HG03558 (cell line): ENCODE results near the gene RNF125.
"Not testable (repeated sequence)": the region's sequence is repeated elsewhere in the genome, so short reads cannot be mapped to it uniquely, and the experiment has no call there.

Experiments
- ATAC-seq: cut with Tn5 transposase; IDR thresholded peaks from one replicate; pipeline ENCODE4 v1.9.1; 2021; ENCODE audit warnings: moderate number of reproducible peaks; ENCODE audit not compliant: unreplicated experiment; ENCODE audit errors: extremely low read depth

Gene RNF125

DNA sequence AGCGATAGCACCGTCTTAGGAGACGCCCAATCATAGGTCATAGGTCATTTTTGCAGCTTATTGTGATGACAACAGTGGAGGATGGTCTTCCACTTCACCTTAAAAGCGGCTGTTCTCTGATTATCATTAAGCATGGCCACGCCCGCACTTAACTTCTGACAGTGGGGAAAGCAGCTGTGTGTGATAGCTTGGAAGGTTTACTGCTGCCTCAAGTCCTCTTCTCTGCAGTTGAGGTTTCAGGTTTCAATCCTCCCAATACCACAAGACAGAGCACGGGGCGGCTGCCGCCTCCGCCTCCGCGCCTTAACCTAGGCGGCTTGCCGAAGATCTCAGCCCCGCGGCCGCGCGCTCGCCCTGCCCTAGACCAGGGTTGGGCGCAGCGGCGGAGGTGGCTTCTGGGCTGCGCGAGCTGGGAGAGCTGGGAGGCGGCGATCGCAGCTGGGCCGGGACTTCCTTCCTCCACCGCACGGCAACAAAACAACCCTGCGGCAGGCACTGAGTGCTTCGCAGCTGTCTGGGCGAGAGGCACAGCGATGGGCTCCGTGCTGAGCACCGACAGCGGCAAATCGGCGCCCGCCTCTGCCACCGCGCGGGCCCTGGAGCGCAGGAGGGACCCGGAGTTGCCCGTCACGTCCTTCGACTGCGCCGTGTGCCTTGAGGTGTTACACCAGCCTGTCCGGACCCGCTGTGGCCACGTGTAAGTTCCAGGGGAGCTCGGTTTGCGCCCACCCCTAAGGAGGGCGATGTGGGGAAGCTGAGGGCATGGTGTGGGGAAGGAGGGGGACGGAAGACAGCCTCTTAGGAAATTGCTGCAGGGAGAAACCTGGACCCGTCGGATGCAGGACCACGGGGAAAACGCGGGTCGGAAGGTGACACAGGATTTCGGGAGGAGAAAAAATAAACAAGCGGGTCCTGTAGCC, at the start of gene RNF125:
TSS of gene RNF125 (plus strand) at position 495 of the 920 bp plus-strand sequence. CDS start at position 534, 39 bp downstream.
- ATAC-seq = peak; percentile 87

DNA sequence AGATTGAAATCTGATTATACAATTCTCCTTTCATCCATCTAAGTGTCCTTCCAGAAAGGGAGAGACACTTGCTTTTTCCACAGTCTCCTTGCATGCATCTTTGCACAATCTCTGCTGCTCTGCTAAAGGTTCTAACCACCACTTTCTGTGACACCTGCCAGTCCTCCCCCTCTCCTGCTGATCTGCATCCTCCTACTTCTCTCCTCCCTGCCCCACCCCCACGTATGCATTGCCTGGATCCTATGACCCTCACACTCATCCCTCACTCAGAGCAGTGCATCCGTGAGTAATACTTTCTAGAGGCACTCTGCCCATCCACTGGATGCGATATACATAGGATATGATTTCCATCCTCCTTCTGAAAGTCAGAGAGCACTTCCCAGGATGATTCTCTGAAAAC, 48.0 kb upstream of the RNF125 start:
- no peak for ATAC-seq

DNA sequence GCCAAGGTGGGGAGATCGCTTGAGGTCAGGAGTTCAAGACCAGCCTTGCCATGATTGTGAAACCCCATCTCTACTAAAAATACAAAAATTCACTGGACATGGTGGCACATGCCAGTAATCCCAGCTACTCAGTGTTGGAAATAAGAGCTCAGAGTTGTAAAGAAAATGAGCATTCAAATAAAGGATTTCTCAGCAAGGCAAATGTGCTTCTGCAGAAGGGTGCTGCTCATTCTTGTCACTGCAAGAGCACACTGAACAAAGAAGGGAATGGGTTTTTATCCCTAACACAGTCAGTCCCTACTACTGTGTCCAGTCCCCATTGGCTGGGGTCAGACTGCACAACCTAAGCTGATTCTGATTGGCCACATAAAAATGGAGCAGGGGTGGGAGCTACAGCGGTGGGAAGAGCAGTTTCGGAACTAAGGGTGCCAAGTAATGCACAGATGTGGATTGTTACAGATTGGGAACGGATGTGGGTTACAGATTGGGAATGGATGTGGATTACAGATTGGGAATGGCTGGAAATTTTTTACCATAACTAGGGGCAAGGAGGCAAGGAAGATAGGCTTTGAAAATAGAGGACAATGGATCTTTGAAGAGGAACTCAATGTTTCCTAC, 44.6 kb upstream of the RNF125 start:
- ATAC-seq = no peak

DNA sequence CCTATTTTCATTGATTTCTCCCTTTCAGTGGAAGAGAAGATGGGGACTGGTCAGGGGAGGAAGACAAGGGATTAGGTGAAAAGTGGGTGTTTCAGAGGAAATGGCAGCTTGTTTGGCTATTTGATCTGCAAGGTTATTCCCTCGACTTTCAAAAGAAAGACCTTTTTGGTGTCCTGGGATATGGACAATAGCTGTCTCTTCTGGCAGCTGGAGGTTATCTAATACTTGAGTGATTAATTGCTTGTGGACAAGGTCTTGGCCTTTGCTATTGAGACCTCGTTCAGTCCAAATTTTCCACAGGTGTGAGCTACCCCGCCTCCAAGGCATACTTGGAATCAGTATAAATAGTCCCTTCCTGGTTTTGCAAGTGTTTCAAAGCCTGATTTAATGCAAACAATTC, 42.4 kb upstream of the RNF125 start:
- no peak for ATAC-seq

DNA sequence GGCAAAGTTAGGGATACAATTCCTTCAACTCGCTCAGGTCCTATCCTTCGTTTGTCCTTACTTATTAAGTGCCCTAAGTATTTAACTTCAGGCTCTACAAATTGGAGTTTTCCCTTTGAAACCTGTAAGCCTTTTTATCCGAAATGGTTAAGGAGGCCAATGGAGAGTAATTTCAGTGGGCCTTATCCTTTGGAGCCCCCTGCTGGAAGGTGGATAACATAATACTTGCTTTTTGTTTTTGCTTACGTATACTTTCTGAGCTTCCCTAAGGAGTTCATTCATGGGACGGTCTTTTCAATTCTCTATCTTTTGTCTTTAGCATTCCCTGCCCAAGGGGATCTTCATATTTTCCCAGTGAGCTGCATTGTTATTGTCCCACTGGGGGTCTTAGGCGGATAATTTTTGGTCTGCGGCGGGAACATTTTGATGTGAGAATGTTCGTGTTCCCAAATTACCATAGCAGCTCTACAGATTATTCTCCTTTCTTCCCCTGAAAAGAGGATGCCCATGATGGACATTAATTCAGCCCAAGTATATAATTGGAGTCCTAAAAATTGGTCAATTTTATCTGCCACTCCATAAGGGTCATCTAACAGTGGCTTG, 41.3 kb upstream of the RNF125 start:
- ATAC-seq = no peak

DNA sequence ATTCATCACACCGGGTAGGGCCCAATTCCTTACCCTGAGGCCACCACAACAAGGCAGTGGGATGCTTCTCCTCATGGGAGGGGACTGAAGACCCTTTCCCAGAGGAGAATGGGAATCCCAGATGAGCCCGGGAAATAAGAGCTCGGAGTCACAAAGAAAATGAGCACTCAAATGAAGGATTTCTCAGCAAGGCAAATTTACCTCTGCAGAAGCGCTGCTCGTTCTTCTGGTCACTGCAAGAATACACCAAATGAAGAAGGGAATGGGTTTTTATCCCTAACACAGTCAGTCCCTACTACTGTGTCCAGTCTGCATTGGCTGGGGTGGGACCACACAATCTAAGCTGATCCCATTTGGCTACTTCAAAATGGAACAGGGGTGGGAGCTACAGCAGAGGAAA, 40.0 kb upstream of the RNF125 start:
- ATAC-seq = no peak

DNA sequence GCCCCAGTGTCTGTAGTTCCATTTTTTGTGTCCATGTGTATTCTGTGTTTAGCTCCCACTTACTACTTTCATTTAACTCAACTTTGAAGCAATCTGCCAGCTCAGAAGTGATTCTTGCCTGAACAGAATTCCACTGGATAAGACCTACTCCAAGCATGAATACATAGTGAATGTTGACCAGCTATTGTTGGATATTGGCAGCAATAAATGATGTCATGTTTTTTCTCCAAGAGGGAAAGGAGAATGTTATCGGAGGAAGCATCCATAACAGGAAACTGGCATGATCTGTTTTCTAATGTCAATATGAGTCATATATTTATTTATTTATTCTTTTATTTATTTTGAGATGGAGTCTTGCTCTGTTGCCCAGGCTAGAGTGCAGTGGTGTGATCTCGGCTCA, 38.9 kb upstream of the RNF125 start:
- no peak for ATAC-seq

DNA sequence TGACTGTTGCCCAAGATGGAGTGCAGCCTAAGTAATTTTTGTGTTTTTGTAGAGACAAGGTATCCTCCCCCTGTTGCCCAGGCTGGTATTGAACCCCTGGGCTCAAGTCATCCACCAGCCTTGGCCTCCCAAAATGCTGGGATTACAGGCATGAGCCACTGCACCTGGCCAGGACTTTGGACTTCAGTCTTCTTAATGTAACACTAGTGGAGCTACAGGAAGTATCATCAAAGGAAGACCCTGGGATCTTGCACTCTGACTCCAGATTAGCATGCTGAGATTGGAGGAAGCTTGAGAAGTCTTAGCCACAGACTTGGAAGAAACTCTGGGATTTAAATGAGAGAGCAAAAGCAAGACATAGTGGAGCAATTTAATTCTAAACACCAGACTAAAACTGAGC, 37.8 kb upstream of the RNF125 start:
- ATAC-seq = no peak

DNA sequence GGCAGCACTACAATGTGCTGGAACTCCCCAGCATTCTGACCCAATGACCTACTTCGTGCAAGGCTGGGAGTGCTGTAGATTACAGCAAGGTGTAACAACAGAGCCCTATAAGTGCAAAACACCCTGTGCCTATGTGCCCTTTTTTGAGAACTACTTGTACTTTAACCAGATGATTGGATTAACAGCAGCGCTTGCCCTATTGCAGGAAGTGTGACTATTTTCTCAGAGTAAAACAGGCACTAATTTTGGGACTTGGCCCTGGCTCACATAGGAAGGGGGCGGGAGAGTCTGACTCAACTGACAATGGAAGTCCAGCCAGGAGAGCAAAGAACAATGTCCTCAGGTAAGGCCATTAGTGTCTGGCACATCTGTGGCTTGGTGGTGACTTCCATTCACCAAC, 35.6 kb upstream of the RNF125 start:
- ATAC-seq = no peak

DNA sequence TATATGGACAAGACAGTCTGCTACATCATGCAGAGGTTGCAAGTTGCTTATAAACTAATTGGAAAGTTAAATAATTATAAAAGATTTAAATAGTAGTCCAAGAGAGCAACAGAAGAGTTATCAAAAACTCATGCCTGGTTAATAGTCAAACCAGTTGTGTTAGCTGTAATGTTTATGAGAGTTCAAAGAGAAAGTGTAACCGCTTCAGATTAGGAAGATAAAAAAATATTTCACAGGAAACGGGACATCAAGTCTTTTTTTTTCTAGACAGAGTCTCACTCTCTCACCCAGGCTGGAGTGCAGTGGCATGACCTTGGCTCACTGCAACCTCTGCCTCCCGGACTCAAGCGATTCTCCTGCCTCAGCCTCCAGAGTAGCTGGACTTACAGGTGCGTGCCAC, 34.6 kb upstream of the RNF125 start:
- no peak for ATAC-seq

DNA sequence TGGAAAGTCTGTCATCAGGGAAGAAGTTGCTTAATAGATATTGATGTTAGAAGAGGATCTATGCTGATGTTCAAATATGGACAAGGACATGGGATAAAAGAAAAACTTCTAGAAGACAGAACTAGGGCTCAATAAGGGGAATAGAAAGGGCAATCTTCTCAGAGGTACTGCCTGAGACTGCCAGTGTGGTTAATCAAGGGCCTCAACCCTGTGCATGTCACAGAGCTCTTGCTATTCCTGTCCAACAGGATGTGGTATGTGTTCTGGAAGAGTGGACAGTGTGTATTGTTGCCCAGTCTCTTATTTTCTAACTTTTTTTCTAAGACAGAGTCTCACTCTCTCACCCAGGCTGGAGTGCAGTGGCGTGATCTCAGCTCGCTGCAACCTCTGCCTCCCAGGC, 27.8 kb upstream of the RNF125 start:
- peak; percentile 98 for ATAC-seq

DNA sequence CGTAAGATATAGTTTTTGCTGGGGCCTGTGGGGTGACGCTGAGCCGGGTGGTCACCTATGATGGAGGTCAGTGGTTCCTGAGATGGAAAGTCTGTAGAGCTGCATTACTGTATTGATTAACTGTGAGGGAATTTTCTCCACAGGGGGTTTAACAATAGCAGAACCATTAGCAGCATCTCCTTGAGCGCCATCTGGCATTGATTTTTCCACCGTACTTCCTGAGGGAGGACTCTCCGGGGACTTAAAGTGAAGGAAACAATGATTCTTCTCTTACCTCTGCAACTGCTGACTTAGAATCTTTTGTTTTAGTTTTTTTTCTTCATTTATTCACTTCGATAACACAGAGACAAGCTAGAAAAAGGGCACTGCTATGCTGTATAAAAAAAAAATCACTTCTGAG, 22.6 kb upstream of the RNF125 start:
- ATAC-seq = no peak

DNA sequence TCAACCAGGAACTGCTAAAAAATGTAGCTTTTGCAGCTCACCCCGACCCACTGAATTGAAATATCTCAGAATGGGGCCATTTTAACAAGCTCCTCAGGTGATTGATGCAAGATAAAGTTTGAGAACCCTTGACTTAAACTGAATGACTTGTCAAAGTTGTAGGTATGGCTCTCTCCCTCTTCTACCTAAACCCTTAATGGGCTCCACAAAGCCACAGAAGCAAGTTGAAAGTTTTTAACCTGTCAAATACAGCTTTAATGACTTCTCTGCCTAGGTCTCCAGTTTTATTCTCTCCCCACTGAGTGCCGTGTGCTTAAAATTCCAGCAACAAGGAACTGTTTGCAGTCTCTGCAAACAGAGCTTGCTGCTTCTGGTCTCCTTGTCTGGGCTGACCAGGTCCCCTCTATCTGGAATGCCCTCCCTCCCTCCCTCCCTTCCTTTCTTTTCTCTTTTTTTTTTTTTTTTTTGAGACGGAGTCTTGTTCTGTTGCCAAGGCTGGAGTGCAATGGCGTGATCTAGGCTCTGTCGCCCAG, 19.7 kb upstream of the RNF125 start:
- ATAC-seq = no peak

DNA sequence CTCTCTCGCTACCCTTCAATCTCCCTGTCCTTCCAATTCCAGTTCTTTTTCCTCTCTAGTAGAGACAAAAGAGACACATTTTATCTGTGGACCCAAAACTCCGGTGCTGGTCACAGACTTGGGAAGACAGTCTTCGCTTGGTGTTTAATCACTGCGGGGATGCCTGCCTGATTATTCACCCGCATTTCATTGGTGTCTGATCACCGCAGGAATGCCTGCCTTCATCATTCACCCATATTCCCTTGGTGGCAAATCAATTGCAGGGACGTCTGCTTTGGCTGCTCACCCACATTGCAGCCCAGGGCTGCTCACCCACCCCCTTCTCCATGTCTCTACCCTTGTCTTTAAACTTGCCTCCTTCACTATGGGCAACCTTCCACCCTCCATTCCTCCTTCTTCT, 17.5 kb upstream of the RNF125 start:
- not testable (repeated sequence) for ATAC-seq

DNA sequence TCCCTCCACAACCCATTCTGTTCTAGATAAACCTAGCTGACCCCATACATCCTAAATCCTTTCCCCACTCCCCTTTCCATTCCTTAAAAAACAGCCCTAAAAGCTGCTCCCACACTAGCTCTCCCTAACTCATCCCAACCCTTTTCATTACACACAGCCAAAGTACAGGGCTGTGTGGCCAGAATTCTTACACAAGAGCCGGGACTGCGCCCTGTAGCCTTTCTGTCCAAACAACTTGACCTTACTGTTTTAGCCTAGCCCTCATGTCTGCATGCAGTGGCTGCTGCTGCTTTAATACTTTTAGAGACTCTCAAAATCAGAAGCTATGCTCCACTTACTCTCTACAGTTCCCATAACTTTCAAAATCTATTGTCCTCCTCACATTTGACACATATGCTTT, 14.8 kb upstream of the RNF125 start:
- not testable (repeated sequence) for ATAC-seq

DNA sequence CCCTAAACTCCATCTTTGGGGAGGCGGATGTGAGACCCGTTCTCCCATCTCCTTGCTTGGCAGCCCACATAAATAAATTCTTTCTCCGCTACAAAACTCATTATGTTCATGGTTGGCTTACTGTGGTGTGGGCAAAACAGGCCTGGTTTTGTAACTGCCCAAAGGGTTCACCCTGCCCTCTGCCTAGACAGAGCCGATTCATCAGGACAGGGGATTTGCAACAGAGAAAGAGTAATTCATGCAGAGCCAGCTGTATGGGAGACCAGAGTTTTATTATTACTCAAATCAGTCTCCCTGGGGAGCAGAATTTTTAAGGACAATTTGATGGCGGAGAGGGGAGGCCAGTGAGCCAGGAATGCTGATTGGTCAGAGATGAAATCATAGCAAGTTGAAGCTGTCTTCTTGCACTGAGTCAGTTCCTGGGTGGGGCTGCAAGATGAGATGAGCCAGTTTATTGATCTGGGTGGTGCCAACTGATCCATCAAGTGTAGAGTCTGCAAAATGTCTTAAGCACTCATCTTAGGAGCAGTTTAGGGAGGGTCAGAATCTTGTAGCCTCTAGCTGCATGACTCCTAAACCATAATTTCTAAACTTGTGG, 8.4 kb upstream of the RNF125 start:
- ATAC-seq = no peak

DNA sequence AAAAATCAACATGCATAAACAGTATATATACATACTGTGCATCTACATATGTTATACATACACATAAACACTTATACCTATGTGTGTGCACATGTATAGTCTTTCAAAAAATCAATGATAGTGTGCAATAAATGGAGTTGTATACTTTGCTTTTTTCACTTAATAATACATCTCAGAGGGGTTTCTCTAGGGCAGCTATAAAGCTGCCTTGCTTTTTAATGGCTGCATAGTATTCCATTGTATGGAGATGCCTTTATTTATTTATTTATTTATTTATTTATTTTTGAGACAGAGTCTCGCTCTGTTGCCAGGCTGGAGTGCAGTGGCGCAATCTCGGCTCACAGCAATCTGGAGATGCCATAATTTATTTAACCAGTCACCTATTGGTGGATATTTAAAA, 7.4 kb upstream of the RNF125 start:
- no peak for ATAC-seq

DNA sequence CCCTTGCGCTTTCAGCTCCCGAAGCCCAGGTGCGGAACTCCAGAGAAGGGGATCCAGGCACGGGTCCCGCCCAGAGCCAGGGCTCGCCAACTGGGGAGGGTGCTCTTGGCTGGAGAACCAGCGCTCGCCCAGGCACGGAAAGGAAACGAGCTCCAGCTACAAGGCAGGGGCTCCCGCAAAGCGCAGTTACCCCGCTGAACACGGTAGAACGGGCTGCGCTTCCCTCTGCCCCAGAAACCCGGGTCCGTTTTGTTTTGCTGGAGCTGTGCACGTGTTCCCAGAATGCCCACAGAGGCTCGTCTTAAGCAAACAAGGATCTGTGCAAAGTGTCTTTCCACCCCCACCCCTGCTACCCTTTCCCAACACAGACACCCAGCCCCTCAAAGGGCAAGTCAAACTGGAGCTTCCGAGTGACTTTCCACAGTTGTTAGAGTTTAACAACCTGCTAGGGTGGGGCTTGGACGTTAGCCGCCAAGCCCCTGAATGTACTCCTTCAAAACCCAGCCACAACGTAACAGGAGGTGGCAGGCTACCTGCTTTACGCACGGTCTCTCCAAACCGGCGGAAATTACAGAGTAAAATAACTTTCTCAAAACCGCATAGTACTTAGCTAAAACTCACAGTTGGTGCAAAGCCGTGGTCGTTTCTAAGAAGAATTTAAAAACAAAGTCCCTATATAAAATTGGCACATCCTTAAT, 775 bp downstream of the RNF125 start:
- no peak for ATAC-seq

DNA sequence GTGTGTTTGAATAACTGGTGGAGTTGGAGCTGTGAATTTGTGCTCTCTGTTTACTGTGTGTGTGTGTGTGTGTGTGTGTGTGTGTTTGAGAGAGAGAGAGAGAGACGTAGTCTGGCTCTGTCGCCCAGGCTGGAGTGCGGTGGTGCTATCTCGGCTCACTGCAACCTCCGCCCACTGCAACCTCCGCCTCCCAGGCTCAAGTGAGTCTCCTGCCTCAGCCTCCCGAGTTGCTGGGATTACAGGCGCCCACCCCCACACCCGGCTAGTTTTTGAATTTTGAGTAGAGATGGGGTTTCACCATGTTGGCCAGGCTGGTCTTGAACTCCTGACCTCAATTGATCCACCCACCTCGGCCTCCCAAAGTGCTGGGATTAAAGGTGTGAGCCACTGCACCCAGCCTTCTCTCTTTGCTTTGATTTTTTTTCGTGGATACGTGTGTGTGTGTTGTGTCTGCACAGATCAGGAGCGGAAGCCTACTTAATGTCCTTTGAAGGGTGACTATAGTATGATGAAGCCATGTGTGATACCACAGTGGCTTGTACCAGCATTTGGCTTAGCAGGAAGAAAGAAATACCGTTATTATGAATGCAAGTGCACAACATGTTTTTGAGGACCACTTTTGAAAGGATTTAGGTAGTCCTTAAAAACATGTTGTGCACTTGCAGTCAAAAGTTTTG, 1.5 kb downstream of the RNF125 start:
- not testable (repeated sequence) for ATAC-seq
